LNCaP clone FGC (cell line): Measurements from ENCODE around the gene RBBP8NL.

Experiments
- DNase-seq: peaks from one replicate; pipeline ENCODE4 v3.0.0-alpha.2; 2011; ENCODE audit warnings: low read depth
- H3K4me3 ChIP-seq: 2 replicates; pipeline ENCODE4 v1.5.1; 2011; ENCODE audit warnings: mild to moderate bottlenecking, low read depth, low read length, control low read depth
- CTCF ChIP-seq: IDR thresholded peaks from 2 replicates; pipeline ENCODE4 v1.5.1; 2012; ENCODE audit warnings: mild to moderate bottlenecking; ENCODE audit not compliant: control insufficient read depth, insufficient read depth; ENCODE audit errors: extremely low read depth

The RBBP8NL gene

GRCh38 chr20:62405108-62405980 lies 22.0 kb downstream of the RBBP8NL start:
- peak overlapping the region; percentile 81; the same call in 1 of the 2 replicates for H3K4me3 ChIP-seq
- DNase-seq = no peak
- peak; percentile 58 for TF ChIP-seq CTCF

GRCh38 chr20:62404761-62405107 lies 22.6 kb downstream of the RBBP8NL start:
- DNase-seq = no peak
- H3K4me3 ChIP-seq = no peak overlapping the region
- TF ChIP-seq CTCF = no peak

- no peak overlapping the region for H3K4me3 ChIP-seq
- no peak for TF ChIP-seq CTCF
- no peak for DNase-seq
These were observed 23.1 kb downstream of the RBBP8NL start for GRCh38 chr20:62404112-62404665.

- no peak for DNase-seq
- no peak overlapping the region for H3K4me3 ChIP-seq
- TF ChIP-seq CTCF = no peak
These were observed 24.0 kb downstream of the RBBP8NL start for GRCh38 chr20:62403331-62403730.

- no peak for DNase-seq
- H3K4me3 ChIP-seq = no peak overlapping the region
- TF ChIP-seq CTCF = no peak
These were observed 24.7 kb downstream of the RBBP8NL start for GRCh38 chr20:62402456-62403150.

GRCh38 chr20:62401331-62401779 lies 26.0 kb downstream of the RBBP8NL start:
- no peak for TF ChIP-seq CTCF

More at GRCh38 chr20:62401331-62401779, 26.0 kb downstream of the RBBP8NL start:
- DNase-seq = no peak
- no peak overlapping the region for H3K4me3 ChIP-seq
